Fibroblast of mammary gland (primary cell): ENCODE measurements around the gene MYL10.

ENCODE experiments used
- DNase-seq: peaks from one replicate; pipeline ENCODE4 v3.0.0-alpha.2; 2010; ENCODE audit warnings: low read depth
- H3K4me3 ChIP-seq: 2 replicates; pipeline ENCODE4 v1.5.1; 2011; ENCODE audit warnings: low read depth, mild to moderate bottlenecking, low read length, moderate library complexity; ENCODE audit not compliant: control insufficient read depth
- TF ChIP-seq, protein P1 (sequence below): conservative IDR thresholded peaks from 2 replicates; pipeline ENCODE4 v1.5.1; 2011; ENCODE audit warnings: low read depth, low read length, inconsistent platforms; ENCODE audit not compliant: control insufficient read depth, insufficient read depth

MYL10 gene

DNA sequence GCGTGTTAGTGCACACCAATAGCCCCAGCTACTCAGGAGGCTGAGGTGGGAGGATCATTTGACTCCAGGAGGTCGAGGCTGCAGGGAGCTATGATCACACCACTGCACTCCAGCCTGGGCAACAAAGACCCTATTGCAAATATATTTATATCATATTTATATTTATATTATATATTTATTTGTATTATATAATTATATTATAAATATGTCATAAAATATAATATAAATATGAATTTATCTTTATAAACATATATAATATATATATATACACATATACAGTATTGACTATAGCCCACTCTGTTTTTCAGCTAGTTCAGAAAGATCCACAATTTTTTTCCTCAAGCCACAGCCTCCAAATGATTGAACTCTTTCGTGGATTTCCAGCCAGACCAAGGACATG is 45.3 kb upstream of the MYL10 start:
- DNase-seq, result no peak
- no peak overlapping the region for H3K4me3 ChIP-seq
- TF ChIP-seq, protein P1, sequence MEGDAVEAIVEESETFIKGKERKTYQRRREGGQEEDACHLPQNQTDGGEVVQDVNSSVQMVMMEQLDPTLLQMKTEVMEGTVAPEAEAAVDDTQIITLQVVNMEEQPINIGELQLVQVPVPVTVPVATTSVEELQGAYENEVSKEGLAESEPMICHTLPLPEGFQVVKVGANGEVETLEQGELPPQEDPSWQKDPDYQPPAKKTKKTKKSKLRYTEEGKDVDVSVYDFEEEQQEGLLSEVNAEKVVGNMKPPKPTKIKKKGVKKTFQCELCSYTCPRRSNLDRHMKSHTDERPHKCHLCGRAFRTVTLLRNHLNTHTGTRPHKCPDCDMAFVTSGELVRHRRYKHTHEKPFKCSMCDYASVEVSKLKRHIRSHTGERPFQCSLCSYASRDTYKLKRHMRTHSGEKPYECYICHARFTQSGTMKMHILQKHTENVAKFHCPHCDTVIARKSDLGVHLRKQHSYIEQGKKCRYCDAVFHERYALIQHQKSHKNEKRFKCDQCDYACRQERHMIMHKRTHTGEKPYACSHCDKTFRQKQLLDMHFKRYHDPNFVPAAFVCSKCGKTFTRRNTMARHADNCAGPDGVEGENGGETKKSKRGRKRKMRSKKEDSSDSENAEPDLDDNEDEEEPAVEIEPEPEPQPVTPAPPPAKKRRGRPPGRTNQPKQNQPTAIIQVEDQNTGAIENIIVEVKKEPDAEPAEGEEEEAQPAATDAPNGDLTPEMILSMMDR, result no peak

DNA sequence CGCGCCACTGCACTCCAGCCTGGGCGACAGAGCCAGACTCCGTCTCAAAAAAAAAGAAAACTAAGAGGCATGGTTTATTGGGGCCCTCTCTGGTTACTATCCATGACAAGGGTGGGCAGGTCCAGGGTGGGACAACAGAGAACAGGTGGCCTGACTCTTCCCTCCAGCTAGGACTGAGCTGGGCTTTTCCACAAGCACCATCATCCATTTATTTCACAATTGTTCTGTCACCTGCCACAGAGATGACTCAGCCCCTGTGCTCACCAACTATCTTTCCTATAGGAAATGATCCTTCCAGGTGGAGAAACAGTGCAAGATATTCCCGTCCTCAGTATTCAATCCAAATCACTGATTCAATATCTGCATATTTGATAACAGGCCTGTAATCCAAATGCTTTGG is 44.9 kb upstream of the MYL10 start:
- TF ChIP-seq, protein P1, result no peak
- no peak overlapping the region for H3K4me3 ChIP-seq
- peak; percentile 14 for DNase-seq

DNA sequence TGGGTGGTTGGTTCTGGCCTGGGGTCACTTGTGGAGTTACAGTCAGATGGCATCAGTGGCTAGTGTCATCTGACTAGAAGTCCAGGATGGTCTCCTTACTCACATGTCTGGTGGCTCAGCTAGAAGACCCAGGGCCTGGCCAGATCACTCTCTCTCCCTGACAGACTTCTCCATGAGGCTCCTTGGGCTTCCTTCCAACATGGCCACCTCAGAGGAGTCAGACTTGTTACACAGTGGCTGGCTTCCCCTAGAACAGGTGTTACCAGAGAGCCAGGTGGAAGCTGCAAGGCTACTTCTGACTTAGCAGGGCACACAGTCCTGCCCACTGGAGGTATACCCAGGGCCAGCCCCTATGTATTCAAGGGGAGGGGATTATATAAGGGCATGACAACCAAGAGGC is 44.2 kb upstream of the MYL10 start:
- DNase-seq, result no peak
- TF ChIP-seq, protein P1, result no peak
- no peak overlapping the region for H3K4me3 ChIP-seq

DNA sequence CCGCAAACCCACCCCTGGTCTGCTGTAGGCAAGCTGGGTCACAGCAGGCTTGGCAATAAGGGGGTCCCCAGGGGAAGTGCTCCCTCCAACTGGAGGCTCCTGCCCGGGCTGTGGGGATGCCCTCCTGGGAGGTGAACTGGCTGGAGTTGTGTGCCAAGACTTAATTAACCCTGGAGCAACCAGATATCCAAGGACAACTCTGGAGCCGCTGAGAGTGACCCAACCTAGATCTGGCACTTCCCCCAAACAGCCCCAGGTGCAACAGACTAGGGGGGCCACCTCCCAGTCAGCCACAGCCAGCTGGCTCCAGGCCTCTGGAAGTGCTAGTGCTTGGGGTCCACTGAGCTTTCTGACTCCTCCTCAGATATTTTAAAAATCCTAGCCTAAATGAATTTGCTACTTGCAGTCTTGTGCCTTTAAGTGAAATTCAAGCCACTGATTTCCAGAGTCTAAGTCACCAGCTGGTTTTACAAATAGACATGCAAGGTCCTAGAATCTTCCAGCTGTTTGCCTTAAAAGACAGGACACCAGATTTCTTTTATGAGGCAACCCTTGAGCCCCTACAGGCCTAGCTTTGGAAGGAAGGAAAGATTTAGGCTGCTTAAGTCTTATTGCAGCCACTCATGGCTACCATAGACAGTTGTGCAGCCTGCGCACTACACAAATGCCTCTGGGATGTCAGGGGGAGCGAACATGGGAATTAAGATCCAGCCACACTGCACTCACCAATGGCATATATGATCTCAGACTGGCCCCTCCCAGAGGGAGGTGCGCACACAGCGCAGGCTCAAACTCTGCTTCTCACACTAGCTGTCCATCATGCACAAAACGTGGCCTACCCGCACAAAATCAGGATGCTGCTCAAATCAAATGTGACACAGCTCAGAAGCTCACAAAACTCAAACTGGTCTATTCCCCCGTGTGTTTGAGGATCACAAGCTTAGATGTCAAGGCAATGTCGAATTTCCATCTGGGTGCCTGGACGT is 42.6 kb upstream of the MYL10 start:
- H3K4me3 ChIP-seq, result no peak overlapping the region
- TF ChIP-seq, protein P1, result no peak
- DNase-seq, result no peak

DNA sequence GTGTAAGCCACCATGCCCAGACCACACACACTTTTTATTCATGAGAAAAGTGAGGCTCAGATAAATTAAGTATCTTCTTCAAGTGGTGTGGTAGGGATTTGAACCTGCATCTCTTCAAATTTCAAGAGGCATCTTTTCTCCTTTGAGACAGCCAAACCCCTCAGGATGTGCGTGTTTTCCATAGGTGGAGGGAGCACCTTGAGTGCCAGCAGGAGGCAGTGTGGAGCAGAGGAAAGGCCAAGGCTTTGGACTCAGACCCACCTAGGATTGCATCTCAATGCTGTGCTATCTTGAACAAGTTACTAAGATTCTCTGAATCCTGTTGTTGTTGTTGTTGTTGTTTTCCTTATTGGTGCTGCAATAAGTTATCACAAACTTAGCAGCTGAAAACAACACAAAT is 40.2 kb upstream of the MYL10 start:
- TF ChIP-seq, protein P1, result peak; percentile 29
- H3K4me3 ChIP-seq, result no peak overlapping the region
- peak; percentile 6 for DNase-seq

DNA sequence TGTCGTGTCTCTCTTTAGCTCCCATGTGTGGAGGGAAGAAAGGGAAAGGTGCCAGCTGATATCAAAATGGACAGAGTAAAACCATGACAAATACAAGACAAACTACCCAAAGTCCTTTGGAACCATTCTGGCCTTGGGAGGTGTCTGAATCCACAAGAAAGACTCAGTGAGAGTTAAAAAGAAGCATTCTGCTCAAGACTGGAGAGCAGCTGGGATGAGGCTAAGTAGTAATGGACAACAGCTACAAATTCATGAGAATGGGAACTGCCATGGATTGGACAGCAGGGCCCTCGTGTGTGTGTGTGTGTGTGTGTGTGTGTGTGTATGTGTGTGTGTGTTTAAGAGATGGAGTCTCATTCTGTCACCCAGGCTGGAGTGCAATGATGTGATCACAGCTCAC is 39.6 kb upstream of the MYL10 start:
- no peak overlapping the region for H3K4me3 ChIP-seq
- DNase-seq, result no peak
- TF ChIP-seq, protein P1, result no peak

DNA sequence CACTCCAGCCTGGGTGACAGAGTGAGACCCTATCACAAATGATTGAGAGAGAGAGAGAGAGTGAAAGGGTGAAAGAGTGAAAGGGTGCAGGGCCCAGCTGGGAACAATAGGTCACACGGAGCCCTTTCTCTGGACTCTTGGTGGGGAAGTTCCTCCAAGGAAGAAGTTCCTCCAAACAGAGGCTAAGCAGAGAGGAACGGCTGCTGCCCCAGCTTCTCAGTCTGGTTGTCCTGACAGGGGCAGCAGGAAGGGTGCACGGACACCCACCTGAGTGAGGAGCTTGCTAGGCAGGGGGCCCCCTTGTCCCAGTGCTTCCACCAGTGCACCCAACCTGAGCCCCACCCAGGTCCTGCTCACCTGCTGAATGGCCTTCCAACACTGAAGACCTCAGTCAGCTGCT is 38.8 kb upstream of the MYL10 start:
- H3K4me3 ChIP-seq, result no peak overlapping the region
- TF ChIP-seq, protein P1, result no peak
- no peak for DNase-seq
